Subcutaneous adipose tissue (tissue), 4 donors: ENCODE results near the gene DLGAP1. TPM values are rescaled to one million over a fixed set of nuclear protein-coding genes. Genes with fewer than 3 reads are reported as not detected.

Experiments
- CTCF ChIP-seq: fragments of 450-650 bp; IDR thresholded peaks from one replicate; pipeline ENCODE4 v1.5.1; 2016; ENCODE audit warnings: low read depth, mild to moderate bottlenecking, control low read depth, antibody characterized with exemption, moderate library complexity
- total RNA-seq, 4 donors: library from RNA; depleted of rRNA; stranded (reverse); fragments of >200 nt; gene quantifications; one replicate each; pipeline ENCODE4 v1.1.0, GENCODE V29; 2016

Gene DLGAP1
- total RNA-seq, 4 donors from 2014 or later: 0.44 to 3.3 (median 0.99) TPM

GRCh38 chr18:3453540-3454364 lies 1001.4 kb downstream of the DLGAP1 start:
- TF ChIP-seq CTCF: no peak

GRCh38 chr18:3452750-3453539 lies 1002.2 kb downstream of the DLGAP1 start:
- no peak for TF ChIP-seq CTCF

- TF ChIP-seq CTCF: no peak
These were observed 1002.9 kb downstream of the DLGAP1 start for GRCh38 chr18:3451989-3452749.

GRCh38 chr18:3451183-3451988 lies 1003.7 kb downstream of the DLGAP1 start:
- TF ChIP-seq CTCF: no peak

GRCh38 chr18:3450799-3451182 lies 1004.3 kb downstream of the DLGAP1 start:
- TF ChIP-seq CTCF: no peak

- TF ChIP-seq CTCF: no peak
These were observed 1004.9 kb downstream of the DLGAP1 start, which contains the start of gene TGIF1 for GRCh38 chr18:3450012-3450798. Gene TGIF1 (plus strand): TSS chr18:3450172. CDS start chr18:3450490, 318 bp downstream.
